Measurements from ENCODE around the gene TMEM200A.

GRCh38 chr6:130362128-130362527 lies 3.7 kb upstream of the TMEM200A start:
- TF ChIP-seq POLR2AphosphoS5 (IDR thresholded peaks at IDR 0.05; ENCODE audit: low read depth, low read length) (no peak), TAF1 (IDR thresholded peaks at IDR 0.05; ENCODE audit: borderline replicate concordance, low read depth, low read length) (no peak)

Measured in GM12892 (cell line).